Sigmoid colon (tissue), 7 donors: ENCODE data around the gene MEGF11. TPM values are rescaled to one million over a fixed set of nuclear protein-coding genes. Genes with fewer than 3 reads are reported as not detected.

Experiments used
- DNase-seq: peaks from one replicate; pipeline ENCODE4 v3.0.0-alpha.2; 2019
- H3K27ac ChIP-seq, 4 donors: fragments of 200-600 bp; sonication (generic); one replicate each; pipeline ENCODE4 v1.5.1; 2016 to 2019; ENCODE audit warnings: mild to moderate bottlenecking in 1 of 4
- H3K27me3 ChIP-seq, 3 donors: fragments of 200-600 bp; sonication (generic); one replicate each; pipeline ENCODE4 v1.5.1; 2019; ENCODE audit warnings: mild to moderate bottlenecking in 1 of 3
- H3K36me3 ChIP-seq, 4 donors: fragments of 200-600 bp; sonication (generic); one replicate each; pipeline ENCODE4 v1.5.1; 2016 to 2019
- H3K4me1 ChIP-seq, 4 donors: fragments of 200-600 bp; sonication (generic); one replicate each; pipeline ENCODE4 v1.5.1; 2017 to 2019
- H3K4me3 ChIP-seq, 4 donors: fragments of 200-600 bp; sonication (generic); one replicate each; pipeline ENCODE4 v1.5.1; 2017 to 2019; ENCODE audit warnings: mild to moderate bottlenecking in 2 of 4, moderate library complexity in 1 of 4
- H3K9me3 ChIP-seq, 4 donors: fragments of 200-600 bp in 3 of 4; sonication (generic) in 3 of 4; one replicate each; pipeline versions ENCODE4 v1.5.1 to v1.6.1; 2013 to 2019
- CTCF ChIP-seq, 4 experiments: fragments of 450-650 bp in 3 of 4; fragments of 200-600 bp in 1 of 4; IDR thresholded peaks; one replicate each; pipeline ENCODE4 v1.5.1; 2016 to 2019; ENCODE audit warnings: antibody characterized with exemption in 4 of 4, mild to moderate bottlenecking in 3 of 4, moderate library complexity in 2 of 4
- EP300 ChIP-seq, 4 donors: sonication (generic); formaldehyde crosslinking; IDR thresholded peaks; one replicate each; pipeline ENCODE4 v1.6.1; 2017; ENCODE audit warnings: antibody characterized with exemption in 4 of 4
- POLR2A ChIP-seq, 2 donors: fragments of 450-650 bp; IDR thresholded peaks; one replicate each; pipeline ENCODE4 v1.6.1; 2016; ENCODE audit warnings: antibody characterized with exemption in 2 of 2, mild to moderate bottlenecking in 2 of 2, moderate library complexity in 2 of 2
- POLR2AphosphoS5 ChIP-seq, 4 donors: sonication (generic); formaldehyde crosslinking; IDR thresholded peaks; one replicate each; pipeline ENCODE4 v1.6.1; 2017; ENCODE audit warnings: antibody characterized with exemption in 4 of 4
- WGBS, 2 donors: extraction: QIAGEN DNeasy Blood & Tissue Kit; methylation state at CpG; one replicate each; pipeline ENCODE4 v1.1.7; 2013; 5-methylcytosine and 5-hydroxymethylcytosine counted together
- intact Hi-C: fragments of 100-400 bp; cut with DNase I; formaldehyde crosslinking; loops from one replicate; pipeline ENCODE4 v1.15.1; 2023
- polyA plus RNA-seq, 3 donors: library from polyadenylated mRNA; stranded (reverse); fragments of 200-250 nt; gene quantifications; one replicate each; pipeline ENCODE4 v1.2.3, GENCODE V29; 2013
- total RNA-seq, 4 donors: library from RNA; depleted of rRNA; stranded (reverse); fragments of >200 nt; gene quantifications; one replicate each; pipeline ENCODE4 v1.1.0, GENCODE V29; 2016
- donor health status: healthy with polysubstance abuse.
- donor health status: Bipolar disorder and iron deficiency.
- donor health status: healthy.

MEGF11 gene
- total and polyA plus RNA-seq, 7 donors = 0.04 TPM; not detected in 6

- Histone ChIP-seq H3K4me1 (no peaks in the 10 kb centered on the region), H3K9me3 (no peaks in the 10 kb centered on the region), H3K27ac (no peak overlapping the region), H3K36me3 (no peaks in the 10 kb centered on the region), H3K27me3 (no peaks in the 10 kb centered on the region), H3K4me3 (no peak overlapping the region)
- TF ChIP-seq EP300 (IDR thresholded peaks at IDR 0.05) = no peak
- no peak for TF ChIP-seq POLR2AphosphoS5 (IDR thresholded peaks at IDR 0.05)
- no peak for TF ChIP-seq CTCF (IDR thresholded peaks at IDR 0.05)
- TF ChIP-seq POLR2A (IDR thresholded peaks at IDR 0.05) = no peak
- WGBS, 2 donors = 40 to 77% methylated on average over 9 of the region's 9 CpGs
- intact Hi-C loops = no loop called here
- DNase-seq = no peak
These were observed 90.0 kb downstream of the MEGF11 start for GRCh38 chr15:66163553-66163952.

- intact Hi-C loops = no loop called here
- 65 to 77% methylated on average over 2 of the region's 2 CpGs for WGBS, 2 donors
These were observed 91.3 kb downstream of the MEGF11 start for GRCh38 chr15:66162286-66162685.

GRCh38 chr15:66161575-66162118 is 91.9 kb downstream of the MEGF11 start:
- H3K4me1 ChIP-seq = no peaks in the 10 kb centered on the region
- H3K4me3 ChIP-seq = no peak overlapping the region
- 67 to 86% methylated on average over 5 of the region's 5 CpGs for WGBS, 2 donors
- intact Hi-C loops = no loop called here
- no peak for TF ChIP-seq CTCF (IDR thresholded peaks at IDR 0.05)
- TF ChIP-seq POLR2AphosphoS5 (IDR thresholded peaks at IDR 0.05) = no peak
- TF ChIP-seq POLR2A (IDR thresholded peaks at IDR 0.05) = no peak
- TF ChIP-seq EP300 (IDR thresholded peaks at IDR 0.05) = no peak
- H3K36me3 ChIP-seq = no peaks in the 10 kb centered on the region
- H3K27ac ChIP-seq = no peak overlapping the region
- DNase-seq = no peak
- H3K27me3 ChIP-seq = no peaks in the 10 kb centered on the region
- H3K9me3 ChIP-seq = no peaks in the 10 kb centered on the region

More at GRCh38 chr15:66162286-66162685, 91.3 kb downstream of the MEGF11 start:
- Histone ChIP-seq H3K27me3 (no peaks in the 10 kb centered on the region), H3K9me3 (no peaks in the 10 kb centered on the region), H3K4me1 (no peaks in the 10 kb centered on the region), H3K27ac (no peak overlapping the region), H3K36me3 (no peaks in the 10 kb centered on the region), H3K4me3 (no peak overlapping the region)
- no peak for TF ChIP-seq POLR2A (IDR thresholded peaks at IDR 0.05)
- no peak for DNase-seq

- Histone ChIP-seq H3K9me3 (no peaks in the 10 kb centered on the region), H3K4me3 (no peak overlapping the region), H3K27ac (no peak overlapping the region), H3K27me3 (no peaks in the 10 kb centered on the region), H3K36me3 (no peaks in the 10 kb centered on the region), H3K4me1 (no peaks in the 10 kb centered on the region)
- TF ChIP-seq POLR2A (IDR thresholded peaks at IDR 0.05) (no peak), POLR2AphosphoS5 (IDR thresholded peaks at IDR 0.05) (no peak), CTCF (IDR thresholded peaks at IDR 0.05) (no peak), EP300 (IDR thresholded peaks at IDR 0.05) (no peak)
- WGBS, 2 donors = 79 to 92% methylated on average over 4 of the region's 4 CpGs
- no peak for DNase-seq
- intact Hi-C loops = no loop called here
These were observed 92.4 kb downstream of the MEGF11 start for GRCh38 chr15:66161108-66161507.

DNA sequence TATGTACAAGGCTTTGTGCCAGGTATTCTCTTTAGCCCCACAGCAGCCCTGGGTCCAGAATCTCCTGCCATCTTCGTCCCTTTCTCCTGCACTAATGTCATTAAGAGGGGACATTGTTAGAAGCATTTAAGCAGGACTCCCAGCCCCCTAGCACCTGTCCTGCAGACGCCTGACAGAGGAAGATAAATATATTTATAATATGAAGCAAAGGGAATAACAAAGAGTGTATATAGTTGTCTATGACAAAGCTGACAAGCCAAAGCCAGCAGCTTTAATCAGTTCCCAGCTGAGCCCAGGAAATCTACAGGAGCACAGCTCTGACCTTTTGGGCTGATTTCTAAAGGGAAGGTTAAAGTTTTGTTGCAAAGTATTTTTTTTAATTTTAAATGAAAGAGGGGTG is 96.0 kb downstream of the MEGF11 start:
- intact Hi-C loops = no loop called here
- TF ChIP-seq CTCF (IDR thresholded peaks at IDR 0.05) = no peak
- no peak for TF ChIP-seq POLR2AphosphoS5 (IDR thresholded peaks at IDR 0.05)
- TF ChIP-seq EP300 (IDR thresholded peaks at IDR 0.05) = no peak
- no peak for TF ChIP-seq POLR2A (IDR thresholded peaks at IDR 0.05)
- H3K27me3 ChIP-seq = no peaks in the 10 kb centered on the region

More for the DNA sequence above, 96.0 kb downstream of the MEGF11 start:
- no peak overlapping the region for H3K4me3 ChIP-seq
- H3K4me1 ChIP-seq = no peaks in the 10 kb centered on the region
- no peaks in the 10 kb centered on the region for H3K9me3 ChIP-seq
- H3K36me3 ChIP-seq = no peaks in the 10 kb centered on the region
- no peak for DNase-seq
- no peak overlapping the region for H3K27ac ChIP-seq
- WGBS, 2 donors = 60 to 63% methylated on average over 2 of the region's 2 CpGs
